Measurements from ENCODE around the gene KIF16B. TPM values are rescaled to one million over a fixed set of nuclear protein-coding genes. Genes with fewer than 3 reads are reported as not detected.

The KIF16B gene
- total RNA-seq, 1 donor = 6.2 TPM

DNA sequence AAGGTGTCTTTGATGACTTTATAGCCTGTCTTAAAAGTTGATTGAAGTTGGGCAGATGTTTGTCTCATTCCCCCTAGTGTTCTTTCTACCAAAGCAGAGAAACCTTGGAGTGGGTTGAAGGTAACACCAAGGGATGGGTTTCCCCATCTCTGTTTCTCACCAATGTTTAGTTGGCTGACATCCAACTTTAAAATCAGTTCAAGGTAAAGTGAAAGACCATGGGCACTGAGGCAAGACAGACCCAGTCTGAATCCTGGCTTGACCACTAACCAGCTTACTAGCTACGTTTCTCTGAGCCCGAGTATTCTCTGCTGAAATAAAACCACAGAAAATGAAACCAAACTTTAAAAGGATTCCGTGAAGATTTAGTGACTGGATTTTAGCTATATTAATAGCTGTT, 258.9 kb downstream of the KIF16B start:
- no peak for DNase-seq (ENCODE audit: low read depth in 2 of 3, low spot score in 2 of 3)

DNA sequence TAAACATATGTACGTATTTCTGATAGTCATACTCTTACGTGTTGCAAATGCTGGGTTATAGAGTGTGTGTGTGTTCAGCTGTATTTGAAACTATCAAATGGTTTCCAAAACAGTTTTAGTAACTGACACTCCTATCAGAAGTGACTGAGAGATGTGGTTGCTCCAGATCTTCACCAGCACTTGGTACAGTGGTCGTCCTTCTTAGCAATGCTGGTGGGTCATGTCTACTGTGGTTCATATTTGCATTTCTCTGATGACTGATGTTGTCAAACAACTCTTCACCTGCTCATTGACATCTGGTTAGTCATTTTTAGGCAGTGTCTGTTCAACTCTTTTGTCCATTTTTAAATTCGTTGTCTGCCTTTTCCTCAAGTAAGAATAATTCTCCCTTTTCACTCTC, 259.3 kb downstream of the KIF16B start:
- DNase-seq (ENCODE audit: low read depth in 2 of 3, low spot score in 2 of 3) = no peak

DNA sequence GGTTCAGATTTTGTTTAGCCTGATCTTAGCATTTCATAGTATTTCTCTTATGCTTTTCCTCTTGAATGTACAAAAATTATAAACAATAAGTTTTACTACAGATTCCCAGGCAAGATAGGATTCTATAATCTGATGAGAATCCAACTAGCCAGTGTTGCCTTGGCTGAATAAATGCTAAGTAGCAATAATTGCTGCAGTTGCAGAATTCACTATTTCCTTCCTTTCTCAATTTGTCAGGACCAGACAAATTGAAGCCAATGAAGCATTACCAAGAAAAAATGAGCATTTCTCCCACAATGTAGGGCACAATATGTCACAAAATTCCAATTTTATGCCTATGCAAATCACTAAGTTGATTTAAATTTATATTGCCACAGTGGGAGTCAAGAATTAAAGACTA, 260.2 kb downstream of the KIF16B start:
- DNase-seq (ENCODE audit: low read depth in 2 of 3, low spot score in 2 of 3) = no peak

DNA sequence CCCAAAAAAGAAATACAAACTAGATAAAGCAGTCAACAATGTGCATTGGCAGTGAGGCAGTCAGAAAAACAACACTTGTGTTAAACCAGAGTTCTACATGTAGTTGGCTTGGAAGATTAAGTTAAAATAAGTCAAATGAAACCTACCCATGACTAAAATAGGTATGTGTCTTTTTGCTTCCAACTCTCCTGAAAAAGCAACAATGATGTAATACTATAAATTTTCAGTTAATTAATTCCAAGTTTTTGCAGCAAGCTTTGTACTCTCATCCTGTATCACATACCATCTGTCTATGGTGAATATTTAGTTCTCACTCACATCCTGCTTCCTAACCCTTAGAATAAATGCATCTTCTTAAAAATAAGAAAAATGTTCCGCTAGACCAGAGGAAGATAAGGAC, 261.5 kb downstream of the KIF16B start:
- DNase-seq (ENCODE audit: low read depth in 2 of 3, low spot score in 2 of 3) = no peak

DNA sequence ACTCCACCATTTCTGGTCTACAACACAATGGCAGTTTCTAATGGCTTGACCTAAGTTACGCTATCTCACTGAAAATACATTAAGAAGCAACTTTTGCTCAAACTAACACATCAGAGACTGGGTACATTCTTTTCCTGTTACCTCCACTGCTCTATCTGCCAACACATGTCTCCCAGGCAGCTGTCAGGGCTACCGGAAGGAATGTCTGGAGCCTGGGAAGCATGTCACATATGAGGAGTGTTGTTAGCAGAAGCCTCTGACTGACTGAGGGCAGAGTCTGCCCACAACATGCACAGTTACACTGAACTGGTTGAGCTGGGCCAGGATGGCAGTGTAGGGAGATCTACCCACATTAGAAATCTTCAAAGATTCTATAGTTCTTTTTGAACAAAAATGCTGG, 264.5 kb downstream of the KIF16B start:
- DNase-seq (ENCODE audit: low read depth in 2 of 3, low spot score in 2 of 3) = no peak

DNA sequence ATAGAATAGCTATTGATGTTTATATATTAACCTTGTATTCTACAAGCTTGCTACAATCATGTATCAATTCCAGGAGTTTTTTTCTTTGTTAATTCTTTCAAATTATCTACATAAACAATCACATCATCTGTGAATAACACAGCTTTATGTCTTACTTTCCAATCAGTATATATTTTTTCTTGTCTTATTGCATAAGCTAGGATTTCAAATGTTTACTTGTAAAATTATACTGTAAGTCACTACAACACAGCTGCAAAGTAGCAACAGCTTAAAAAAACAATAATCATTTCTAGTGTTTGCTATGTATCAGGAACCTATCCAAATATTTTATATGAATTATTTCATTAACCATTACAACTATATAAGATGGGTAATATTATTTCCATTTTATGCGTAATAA, 270.4 kb downstream of the KIF16B start:
- no peak for DNase-seq (ENCODE audit: low read depth in 2 of 3, low spot score in 2 of 3)

DNA sequence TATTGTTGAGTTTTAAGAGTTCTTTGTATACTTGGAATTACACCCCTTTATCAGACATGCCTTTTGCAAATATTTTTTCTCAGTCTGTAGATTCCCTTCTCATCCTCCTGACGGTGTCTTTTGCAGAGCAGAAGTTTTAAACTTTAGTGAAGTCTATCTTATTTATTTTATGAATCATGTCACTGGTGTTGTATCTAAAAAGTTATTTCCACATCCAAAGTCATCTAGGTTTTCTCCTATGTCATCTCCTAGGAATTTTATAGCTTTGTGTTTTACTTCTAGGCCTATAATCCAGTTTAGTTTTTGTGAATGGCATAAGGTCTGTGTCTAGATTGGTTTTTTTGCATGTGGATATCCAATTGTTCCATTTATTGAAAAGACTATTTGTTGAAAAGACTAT, 271.3 kb downstream of the KIF16B start:
- DNase-seq (ENCODE audit: low read depth in 2 of 3, low spot score in 2 of 3) = no peak

DNA sequence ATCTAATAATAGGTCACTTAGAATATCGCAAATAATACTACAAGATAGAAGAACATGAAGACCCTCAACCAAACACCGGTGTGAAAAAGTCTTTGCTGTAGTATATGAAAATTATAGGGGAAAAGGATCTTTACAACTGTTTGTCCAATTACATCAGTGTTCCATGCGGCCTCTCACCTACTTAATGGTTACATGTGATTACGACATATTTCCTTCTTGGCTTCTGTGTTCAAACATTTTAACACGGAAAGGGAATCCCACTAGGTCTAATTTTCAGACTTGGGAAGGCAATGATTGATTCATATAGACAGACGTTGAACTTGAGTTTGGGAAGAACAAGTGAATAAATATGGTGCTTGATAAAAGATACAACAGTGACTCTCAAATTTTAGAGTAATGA, 273.4 kb downstream of the KIF16B start:
- DNase-seq (ENCODE audit: low read depth in 2 of 3, low spot score in 2 of 3) = no peak

DNA sequence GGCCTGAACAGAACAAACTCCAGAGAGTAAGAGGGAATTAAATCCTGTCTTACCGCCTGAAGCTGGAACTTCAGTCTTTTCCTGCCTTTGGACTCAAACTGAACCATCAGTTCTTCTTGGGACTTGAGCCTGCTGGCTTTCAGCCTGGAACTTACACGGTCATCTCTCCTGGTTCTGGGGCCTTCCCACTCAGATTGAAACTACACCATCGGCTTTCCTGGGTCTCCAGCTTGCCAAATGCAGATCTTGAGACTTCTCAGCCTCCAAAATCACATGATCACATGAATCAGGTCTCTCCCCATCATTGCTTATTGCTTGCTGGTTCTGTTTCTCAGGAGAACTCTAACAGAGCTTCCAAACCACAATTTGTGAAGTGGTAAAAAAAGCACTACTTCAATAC, 276.3 kb downstream of the KIF16B start:
- no peak for DNase-seq (ENCODE audit: low read depth in 2 of 3, low spot score in 2 of 3)

DNA sequence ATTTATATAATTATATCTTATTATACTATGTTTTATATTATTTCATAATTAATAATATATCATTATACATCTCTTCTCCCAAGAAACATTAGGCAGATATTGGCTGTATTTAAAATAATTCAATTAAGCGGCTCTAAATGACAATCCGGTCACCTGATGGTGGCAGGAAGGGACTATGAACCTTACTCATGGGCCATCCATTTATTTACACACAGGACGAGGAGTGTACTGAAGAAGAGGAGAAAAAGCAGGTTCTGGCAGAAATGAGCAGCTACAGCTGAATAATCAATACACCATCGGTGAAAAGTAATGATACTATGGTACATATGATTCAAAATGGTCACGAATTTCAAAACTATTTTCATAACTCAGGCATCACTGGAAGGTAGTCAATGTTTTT, 277.7 kb downstream of the KIF16B start:
- no peak for DNase-seq (ENCODE audit: low read depth in 2 of 3, low spot score in 2 of 3)

DNA sequence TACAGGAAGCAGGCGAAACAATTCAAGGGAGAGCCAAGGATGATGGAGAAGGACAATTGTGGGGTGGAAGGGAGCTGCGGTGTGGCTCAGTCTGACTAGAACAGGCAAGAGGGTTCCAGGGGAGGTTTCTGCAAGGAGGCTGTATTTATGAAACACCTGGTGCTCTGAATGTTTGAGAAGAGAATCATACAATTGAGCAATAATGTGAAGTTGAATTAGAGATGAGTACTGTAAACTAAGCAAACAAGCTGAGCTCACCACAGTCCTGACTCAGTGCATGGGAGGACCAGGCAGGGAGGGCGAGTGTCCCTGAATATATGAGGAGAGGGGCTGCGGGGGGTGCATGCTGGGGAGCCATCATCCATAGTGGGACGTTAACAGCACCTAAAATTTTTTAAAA, 279.7 kb downstream of the KIF16B start:
- DNase-seq (ENCODE audit: low read depth in 2 of 3, low spot score in 2 of 3) = no peak

DNA sequence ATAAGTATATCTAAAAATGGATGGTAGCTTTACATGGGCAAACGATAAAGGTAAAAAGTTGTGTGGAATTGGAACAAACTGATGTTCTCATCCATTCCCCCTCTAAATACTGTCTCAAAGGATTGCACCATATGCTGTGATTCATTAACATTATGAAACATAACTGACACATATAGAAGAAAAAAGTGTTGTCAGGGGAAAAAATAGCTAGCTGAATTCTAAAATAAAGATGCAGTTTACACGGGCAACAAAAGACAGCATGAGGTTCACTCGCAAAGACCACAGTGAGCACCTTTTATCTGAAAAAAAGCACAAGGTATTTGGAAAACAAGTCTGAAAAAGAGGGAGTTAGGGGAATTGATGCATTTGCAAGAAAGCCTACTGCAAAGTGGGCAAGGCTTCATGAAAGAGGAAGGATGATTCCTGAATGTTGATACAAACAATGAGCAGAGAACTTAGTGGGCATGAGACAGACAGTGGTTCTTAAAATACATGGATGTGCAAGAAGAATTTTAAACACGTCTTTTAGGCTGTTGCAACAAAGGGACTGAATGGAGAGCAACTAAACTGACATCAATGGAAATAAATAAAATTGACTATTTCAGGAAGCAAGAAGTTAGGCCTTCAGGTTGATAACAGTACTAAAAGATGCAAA, 280.9 kb downstream of the KIF16B start:
- no peak for DNase-seq (ENCODE audit: low read depth in 2 of 3, low spot score in 2 of 3)

DNA sequence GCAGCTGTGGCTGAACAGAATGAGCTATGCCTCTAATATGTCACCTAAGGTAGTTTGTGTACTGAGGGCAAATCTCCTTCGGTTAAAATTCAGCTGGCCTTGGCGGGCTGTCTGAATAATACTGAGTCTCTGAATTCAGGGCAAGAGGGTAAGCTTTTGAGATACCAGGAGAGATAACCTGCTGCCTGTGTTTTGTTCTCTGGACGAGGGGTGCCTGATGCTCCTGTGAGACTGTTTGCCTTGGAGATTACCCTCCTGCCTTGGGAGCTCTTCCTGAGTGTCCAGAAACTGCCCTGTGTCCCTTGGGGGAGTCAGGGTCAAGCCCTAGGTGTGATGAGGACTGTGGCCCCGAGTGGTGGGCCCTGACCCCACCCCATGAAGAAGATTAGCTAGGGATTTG, 282.9 kb downstream of the KIF16B start:
- no peak for DNase-seq (ENCODE audit: low read depth in 2 of 3, low spot score in 2 of 3)

DNA sequence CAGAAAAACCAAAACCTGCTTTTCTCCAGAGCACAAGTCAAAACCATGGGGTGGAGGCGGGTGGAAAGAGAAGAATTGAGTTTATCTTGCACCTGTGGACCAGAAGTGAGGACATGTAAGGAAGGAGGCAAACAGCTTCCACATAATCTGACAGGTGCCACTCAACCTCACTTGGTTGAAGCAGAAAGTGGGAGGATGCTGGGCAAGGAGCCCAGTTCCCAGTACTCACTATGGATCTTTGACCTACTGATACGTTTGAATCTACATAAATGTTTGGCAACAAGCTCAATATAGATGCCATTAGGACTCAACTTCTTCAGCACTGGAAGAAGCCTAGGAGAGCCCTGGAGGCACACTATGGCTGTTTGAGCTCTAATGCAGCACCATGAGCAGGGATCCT, 285.5 kb downstream of the KIF16B start:
- no peak for DNase-seq (ENCODE audit: low read depth in 2 of 3, low spot score in 2 of 3)

DNA sequence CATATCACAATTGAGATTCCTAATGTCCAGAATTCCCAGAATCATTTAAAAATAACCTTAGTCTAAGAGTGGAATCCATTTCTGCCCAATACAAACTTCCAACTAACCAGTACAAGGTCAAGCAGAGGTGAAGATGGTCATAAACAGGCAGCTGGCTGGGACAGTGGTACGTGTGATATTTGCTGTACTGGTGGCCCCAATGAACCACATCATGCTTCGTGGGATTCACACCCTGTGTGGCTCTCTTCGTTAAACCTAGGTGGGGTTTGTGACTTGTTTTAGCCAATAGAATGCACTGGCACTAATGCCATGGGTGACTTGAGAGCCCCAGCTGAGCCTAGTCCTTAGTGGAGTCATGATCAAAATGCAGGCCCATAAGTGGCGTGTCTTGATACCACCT, 286.6 kb downstream of the KIF16B start:
- no peak for DNase-seq (ENCODE audit: low read depth in 2 of 3, low spot score in 2 of 3)

DNA sequence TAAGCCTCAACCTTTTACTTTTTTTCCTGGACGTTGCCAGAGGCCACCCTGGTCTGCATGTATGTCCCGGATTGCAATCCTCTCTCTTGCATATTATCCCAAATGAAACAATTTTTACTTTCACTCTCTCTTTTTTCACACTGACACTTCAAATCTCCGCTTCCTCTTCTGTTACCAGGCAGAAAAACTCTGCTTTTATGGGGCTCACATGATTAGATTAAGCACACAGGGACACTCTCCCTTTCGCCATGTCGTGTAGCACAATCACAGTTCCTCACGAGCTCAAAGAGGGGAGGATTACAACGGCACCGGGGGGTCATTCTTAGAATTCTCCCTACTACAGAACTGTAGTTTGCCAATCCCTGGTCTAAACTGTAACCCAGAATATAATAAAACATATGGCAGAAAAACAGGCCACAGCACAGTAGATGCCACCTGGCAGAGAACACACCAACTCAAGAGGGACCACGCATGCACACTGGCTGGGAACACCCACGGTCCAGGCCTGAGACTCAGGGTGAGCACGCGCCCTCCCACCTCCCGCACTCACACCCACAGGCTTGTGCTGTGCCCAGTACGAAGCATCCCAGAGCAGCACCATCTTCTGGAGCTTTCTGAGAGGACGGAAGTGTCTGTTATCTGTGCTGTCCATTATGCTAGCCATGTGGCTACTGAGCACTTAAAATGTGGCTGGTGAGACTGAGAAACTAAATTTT, 288.7 kb downstream of the KIF16B start:
- no peak for DNase-seq (ENCODE audit: low read depth in 2 of 3, low spot score in 2 of 3)

DNA sequence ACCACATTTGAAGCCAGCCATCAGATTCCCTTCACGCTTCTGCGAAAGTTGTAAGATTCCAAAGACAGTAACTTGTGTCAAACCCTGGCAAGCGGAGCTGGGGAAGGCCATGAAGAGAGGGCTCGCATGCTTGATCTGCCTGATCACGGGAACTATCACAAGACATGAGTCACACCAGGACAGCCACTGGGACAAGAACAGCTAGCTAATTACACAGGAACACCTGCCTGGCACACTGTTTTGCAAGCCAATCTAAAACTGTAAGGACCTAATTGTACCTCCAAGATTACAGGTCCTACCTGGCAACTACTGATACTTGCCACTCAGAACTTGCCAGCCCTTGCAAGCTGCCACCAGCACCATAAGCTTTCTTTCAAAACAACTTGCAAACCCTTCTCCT, 289.3 kb downstream of the KIF16B start:
- DNase-seq (ENCODE audit: low read depth in 2 of 3, low spot score in 2 of 3) = no peak

DNA sequence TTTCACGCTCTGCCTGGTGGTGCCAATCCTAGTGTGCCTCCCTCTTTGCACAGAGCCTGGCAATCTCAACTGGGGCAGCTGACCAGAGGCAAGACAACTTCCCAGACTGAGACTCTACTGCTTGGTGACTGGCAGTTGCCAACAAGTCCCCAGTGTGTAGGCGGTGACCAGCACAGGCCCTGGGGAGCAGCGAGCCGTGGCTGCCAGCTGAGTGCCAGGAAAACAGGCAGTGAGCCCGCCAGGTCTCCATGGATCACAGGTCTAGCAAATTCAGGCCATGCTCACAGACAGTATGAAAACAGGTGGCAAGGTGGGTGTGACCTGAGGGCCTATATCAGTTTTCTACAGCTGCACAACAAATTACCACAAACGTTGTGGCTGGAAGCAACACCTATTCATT, 289.9 kb downstream of the KIF16B start:
- DNase-seq (ENCODE audit: low read depth in 2 of 3, low spot score in 2 of 3) = no peak

DNA sequence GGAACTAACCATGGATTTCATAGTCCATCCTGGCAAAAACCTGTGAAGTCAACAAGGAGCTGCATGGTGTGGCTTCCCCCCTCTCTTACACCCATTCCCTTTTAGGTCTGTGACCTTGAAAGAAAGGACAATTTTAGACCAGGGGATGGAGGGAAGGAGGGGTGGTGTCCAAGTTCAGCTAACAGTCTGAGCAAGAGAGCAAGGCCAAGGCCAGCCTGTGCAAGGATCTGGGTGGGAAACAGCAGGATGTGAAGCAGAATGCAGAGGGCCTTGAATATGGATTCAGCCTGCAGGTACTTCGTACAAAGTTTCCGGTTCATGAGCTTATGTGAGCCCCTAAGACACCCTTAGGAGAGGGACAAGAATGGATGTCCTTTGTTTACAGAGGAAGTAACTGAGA, 293.0 kb downstream of the KIF16B start:
- no peak for DNase-seq (ENCODE audit: low read depth in 2 of 3, low spot score in 2 of 3)

DNA sequence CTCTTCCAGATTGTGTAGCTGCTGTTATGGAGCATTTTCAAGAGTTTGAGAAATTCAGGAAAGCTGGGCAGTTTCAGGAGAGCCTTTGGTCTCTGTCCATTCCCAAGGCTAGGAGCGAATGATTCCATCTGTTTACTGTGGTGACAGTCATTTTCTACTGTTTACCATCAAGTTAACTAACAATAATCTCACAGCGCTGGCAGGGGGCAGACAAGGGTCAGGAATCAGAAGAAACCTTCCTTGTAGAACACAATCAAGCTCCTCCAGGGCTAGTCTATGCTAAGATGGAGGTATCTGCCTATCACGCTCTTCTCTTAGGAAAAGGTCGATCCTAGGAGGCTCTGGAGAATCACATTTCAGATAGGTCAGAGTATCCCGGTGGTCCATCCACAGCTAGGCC, 293.9 kb downstream of the KIF16B start:
- no peak for DNase-seq (ENCODE audit: low read depth in 2 of 3, low spot score in 2 of 3)

DNA sequence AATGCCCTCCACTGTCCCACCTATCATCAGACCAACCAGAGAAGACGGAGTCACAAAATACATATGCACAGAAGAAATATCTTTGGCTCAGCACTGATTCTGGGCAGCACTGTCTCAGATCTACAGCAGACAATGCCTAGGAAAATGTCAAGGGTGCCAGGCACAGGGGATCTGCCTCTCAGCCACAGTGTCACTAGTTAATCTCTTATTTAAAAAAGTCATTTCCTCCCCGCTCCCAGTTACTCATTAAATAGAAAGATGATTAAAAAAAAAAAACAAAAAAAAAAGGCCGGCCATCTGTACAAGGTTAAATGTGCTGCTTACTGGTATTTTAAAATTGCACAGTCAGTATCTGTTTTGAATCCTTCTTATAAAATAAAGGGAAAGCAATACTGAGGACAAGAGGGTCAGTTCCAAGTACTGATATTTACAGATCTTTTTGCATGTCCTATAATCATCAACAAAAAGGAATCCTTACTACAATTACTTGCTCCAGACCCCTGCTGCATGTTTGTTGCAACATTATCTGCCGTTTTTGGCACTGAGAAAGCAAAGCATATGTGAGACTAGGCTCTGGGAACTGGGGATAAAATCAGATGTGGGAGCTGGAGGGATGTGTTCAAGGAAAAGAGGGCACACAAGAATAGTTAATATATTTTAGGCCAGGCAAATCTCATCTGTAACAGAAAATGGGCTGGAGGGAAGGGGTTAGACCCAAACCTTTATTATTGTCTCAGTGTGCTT, 299.3 kb downstream of the KIF16B start:
- no peak for DNase-seq (ENCODE audit: low read depth in 2 of 3, low spot score in 2 of 3)

DNA sequence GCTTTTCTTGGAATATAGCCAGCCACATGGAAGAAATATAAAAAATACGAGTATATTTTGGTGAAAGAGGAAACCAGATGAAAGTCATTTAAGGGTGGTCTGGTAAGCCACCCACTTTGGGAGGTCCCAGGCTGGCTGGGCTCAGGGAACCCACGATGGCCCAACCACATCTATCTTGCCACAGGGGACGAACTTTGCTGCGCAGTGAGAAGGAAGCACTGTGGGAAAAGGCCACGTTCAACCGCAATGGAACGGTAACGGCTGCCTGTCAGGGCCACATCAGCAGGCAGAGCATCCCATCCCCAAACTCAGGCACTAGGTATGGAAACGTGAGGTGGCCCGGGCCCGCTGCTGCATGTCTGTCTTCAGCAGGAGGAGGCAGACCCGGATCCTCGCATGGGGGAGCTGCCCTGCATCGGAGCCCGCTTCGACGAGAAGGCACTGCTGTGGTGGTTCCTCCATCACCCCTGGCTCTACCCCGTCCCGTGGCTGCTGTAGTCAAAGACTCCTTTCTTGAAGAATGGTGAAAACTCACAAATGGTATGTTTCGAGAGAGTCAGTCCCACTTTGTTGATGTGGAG, 300.4 kb downstream of the KIF16B start:
- DNase-seq (ENCODE audit: low read depth in 2 of 3, low spot score in 2 of 3) = no peak
